ENCODE data around the gene TSPAN13.

- TF ChIP-seq CTCF (IDR thresholded peaks at IDR 0.05) (no peak), EZH2 (IDR thresholded peaks at IDR 0.05; ENCODE audit: borderline replicate concordance, insufficient read depth, low read depth, low read length, poor library complexity, severe bottlenecking) (no peak)
Measured at GRCh38 chr7:16805441-16805840, 51.9 kb downstream of the TSPAN13 start.

Data from B cell (primary cell).